Inflammatory macrophage treated with lipopolysaccharide for 1 hour (primary cell): ENCODE measurements around the gene C13orf46.

Source experiments
- DNase-seq, 2 donors: peaks; one replicate each; pipeline ENCODE4 v3.0.0-alpha.2; 2020 to 2022

C13orf46 gene

DNA sequence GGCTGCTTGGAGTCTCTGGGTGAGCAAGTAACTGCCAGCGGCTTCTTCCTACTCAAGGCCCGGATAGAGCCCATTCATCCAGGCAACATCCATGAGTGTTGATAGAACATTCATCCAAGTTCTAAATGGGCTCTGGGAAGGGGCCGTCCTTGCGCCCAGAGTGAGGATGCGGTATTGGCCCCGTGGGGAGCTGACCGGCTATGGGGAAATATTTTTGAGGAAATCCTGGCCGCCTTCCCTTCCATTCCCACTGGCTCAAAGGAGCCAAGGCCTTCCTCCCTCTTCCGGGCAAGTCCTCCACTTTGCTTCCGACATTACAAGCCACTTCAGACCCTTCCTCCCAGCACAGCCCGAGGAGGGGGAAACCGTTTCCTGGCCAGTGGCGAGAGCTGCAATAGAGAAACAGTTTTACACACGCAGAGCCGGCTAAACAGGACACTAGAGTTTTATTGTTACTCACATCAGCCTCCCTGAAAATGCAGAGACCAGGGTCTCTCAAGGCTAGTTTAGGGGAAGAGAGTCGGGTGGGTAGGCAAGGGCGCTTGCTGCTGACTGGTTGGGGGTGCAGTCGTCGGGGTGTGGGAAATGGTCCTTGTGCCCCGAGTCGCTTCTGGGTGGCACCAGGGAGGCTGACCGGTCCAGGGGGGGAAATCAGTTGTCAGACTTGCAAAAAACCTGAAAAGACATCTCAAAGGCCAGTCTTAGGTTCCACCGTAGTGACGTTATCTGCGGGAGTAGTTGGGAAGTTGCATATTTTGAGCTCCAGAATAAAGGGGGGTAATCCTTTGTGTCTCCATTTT is 37.5 kb downstream of the C13orf46 start:
- no peak for DNase-seq

GRCh38 chr13:113935001-113935844 is 38.7 kb downstream of the C13orf46 start:
- no peak for DNase-seq

DNA sequence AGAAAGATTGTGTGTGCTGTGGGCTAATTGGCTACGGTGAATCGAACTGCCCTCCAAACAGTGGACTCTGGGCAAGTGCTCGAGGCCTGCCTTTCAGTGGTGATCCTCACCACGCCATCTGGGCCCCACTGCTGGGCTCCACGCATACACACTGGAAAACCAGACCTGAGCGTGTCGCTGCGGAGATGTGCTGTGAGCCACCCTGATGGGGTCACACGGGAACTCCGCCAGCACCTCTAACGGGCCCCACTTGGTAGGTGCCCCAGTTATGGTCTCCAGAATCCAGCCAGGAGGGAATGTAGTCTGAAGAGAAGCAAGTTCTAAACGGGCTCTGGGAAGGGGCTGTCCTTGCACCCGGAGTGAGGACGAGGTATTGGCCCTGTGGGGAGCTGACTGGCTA is 39.3 kb downstream of the C13orf46 start:
- no peak for DNase-seq

DNA sequence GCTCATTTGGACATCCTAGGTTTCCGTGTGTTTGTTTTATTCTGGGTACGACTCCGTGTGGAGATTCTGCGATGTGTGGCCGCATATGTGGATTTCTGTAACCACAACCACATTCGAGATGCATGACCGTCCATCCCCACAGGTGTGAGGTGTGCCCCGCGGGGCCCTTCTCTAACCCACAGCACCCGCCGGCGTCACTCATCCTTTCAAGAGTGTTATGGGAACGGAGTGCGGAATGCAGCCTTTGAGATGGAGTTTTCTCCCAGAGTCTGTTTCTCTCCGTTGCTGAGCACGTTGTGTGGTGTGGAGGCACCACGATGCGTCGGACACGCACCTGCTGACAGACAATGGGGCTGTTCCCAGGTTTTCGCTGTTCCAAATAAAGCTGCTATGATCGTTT is 40.0 kb downstream of the C13orf46 start:
- no peak for DNase-seq

DNA sequence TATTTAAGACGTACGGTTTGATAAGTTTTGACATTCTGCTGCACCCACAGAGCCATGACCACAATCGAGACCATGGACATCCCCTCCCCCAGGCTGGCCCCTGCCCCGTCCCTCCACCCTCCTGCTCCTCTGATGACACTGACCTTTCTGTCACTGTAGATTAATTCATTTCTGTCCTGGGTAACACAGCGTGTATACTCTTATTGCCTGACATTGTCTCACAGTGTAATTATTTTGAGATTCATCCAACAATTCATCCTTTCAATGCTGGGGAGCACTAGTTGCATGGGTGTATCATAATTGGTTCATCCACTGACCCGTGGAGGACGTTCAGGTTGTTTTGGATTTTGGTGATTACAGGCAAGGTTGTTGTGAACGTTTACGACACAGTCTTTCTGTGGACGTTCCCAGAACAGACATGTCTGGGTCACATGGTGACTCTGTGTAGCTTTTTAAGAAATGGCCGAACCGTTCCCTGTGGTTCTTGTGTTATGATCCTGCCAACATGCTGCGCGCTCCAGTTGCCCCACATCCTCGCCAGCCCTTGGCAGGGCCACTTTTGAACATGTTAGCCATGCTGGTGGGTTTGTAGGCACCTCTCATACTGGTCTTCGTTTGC is 41.9 kb downstream of the C13orf46 start:
- DNase-seq: no peak

GRCh38 chr13:113930671-113931637 is 42.9 kb downstream of the C13orf46 start:
- no peak for DNase-seq

- no peak for DNase-seq
Measured at GRCh38 chr13:113929628-113930615, 44.0 kb downstream of the C13orf46 start.

GRCh38 chr13:113928685-113929627 is 44.9 kb downstream of the C13orf46 start:
- no peak for DNase-seq

- no peak for DNase-seq
Measured at GRCh38 chr13:113927661-113928581, 46.0 kb downstream of the C13orf46 start.

- DNase-seq: no peak
Measured at GRCh38 chr13:113926951-113927660, 46.8 kb downstream of the C13orf46 start.

DNA sequence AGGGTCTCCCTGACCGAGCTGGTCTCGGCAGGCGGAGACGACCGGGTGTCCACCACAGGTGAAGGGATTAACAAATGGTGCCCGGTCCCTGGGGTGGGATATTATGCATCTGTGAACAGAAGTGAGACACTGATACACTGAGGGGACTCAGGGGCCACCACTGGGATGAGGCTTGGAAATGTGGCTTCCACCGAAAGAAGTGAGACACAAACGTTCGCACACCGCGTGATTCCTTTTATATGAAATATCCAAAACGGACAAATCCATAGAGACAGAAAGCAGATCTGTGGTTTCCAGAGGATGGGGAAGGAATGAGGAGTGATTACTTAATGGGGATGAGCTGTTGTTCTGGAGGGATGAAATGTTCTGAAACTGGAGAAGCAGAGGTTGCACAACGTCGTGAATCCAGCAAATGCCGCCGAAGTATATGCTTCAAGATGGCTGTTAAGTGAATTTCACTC is 47.5 kb downstream of the C13orf46 start:
- DNase-seq: no peak

DNA sequence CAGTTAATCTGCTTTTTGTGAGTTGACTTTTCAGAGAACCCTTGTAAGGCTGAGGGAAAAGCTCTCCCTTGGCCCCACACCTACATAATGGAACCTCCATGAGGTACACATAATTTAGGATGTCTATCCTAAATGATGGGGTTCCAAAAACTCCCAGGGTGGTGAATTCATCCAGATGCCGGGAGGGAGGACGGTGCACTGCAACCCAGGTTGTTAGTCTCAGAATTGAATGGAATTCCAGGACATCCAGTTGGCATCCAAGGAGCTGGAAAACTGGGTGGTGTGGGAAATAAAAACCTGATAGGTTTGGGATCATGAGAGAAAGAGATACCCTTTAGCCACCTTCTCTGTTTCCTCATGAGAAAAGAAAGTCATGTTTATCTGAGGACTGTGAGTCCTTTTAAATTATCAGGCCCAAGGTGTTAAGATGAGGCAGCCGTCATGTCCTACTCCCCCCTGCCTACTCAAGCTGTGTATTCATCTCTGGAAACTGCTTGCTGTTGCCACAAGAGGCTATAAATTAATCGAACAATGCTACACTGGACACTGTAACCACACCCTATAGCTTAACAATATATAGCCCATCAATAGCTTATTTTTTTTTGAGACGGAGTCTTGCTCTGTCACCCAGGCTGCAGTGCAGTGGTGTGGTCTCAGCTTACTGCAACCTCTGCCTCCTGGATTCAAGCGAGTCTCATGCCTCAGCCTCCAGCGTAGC is 49.5 kb downstream of the C13orf46 start:
- DNase-seq: no peak

- DNase-seq: no peak
Measured at GRCh38 chr13:113923376-113924063, 50.4 kb downstream of the C13orf46 start.

DNA sequence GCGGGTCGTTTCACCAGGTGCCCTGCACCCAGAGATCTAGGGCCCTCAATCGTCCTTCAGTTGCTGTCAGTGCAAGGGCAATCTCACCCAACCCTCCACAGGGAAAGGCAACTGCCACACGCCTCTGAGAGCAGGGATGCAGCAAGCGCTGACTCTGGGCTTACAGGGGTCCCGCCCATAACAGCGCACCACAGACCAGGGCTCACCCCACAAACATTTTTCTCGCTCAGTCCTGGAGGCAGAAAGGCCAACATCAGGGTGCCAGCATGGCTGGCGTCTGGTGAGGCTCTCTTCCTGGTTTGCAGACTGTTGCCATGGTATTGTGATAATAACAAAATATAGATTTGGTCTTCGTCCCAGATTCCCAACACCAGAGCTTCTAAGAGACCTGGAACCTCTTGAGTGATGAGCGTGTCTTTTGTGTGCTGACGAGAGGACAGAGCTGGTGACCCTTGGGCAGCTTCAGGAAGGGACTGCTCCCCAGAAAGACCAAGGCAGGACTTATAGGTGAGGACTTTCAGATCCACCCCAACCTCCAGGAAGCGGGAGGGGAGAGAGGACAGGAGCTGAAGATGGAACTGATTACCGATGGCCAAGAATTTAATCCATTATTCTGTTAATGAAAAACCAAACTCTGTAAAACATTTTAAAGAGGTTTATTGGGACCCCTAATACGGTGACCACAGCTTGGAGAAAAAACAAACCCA is 51.3 kb downstream of the C13orf46 start:
- no peak for DNase-seq

GRCh38 chr13:113921763-113922162 is 52.1 kb downstream of the C13orf46 start:
- no peak for DNase-seq
